Activated CD4-positive, alpha-beta T cell treated with anti-CD3 and anti-CD28 coated beads, Interleukin-2, amount 50 U/mL, for 1 hour (primary cell): Measurements from ENCODE around the gene RPL41.
"Not testable (repeated sequence)": the region's sequence is repeated elsewhere in the genome, so short reads cannot be mapped to it uniquely, and the experiment has no call there.

ENCODE experiments used
- DNase-seq: peaks from one replicate; pipeline ENCODE4 v3.0.0-alpha.2; 2020

The RPL41 gene

DNA sequence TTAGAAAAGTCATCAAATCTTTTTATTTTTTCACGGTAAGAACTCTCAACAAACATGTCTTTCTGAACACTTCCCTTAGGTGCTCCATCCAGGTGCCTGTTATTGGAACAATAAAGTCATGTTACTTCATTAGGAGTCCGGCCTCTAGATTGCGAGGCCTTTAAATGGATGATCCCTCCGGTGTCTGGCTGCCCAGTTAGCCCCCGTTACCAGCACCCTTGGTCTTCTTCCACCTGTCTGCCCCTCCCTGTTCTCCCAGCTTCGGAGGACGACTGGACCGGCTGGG is 12.7 kb upstream of the RPL41 start:
- no peak for DNase-seq

- peak; percentile 91 for DNase-seq
Observed at GRCh38 chr12:56104109-56104814, 12.2 kb upstream of the RPL41 start, which contains the start of gene PA2G4. Gene PA2G4 (plus strand): TSS chr12:56104559. CDS start chr12:56104738, 179 bp downstream.

DNA sequence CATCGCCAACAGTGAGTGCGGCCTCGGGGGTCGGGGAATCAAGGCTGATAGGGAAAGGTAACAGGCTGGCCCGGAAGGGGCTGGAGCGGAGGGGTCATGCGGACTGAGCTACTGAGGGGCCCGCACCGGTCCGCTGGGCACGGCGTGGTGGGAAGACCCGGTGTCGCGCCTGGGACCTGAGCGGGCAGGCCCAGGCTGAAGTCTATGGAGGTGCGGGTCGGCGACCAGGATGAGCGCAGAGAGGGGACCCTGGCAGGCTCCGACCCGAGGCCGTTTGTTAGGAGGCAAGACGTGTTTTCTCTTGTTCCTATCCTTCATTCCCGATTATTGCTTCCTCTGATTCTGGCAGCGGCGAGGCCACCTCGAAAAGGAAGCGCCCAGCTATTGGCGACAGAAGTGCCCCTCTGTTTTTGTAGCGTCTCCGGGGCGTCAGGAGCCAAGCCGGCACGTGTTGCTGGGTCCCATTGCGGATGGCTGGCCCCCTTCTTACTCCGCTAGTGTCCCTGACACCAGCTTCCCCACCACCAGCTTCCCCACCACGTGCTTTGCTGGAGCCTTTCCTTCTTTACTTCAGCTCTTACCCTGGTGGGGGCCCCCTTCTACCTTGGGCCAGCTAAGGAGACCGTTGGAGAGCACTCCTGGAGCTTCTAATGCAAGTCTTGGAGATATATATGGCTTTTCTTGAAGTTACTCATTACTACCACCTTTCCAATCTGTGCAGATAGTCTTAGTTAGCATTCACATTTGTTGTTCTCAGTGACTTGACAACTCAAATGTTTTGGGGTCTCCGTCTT is 11.4 kb upstream of the RPL41 start:
- DNase-seq: no peak

DNA sequence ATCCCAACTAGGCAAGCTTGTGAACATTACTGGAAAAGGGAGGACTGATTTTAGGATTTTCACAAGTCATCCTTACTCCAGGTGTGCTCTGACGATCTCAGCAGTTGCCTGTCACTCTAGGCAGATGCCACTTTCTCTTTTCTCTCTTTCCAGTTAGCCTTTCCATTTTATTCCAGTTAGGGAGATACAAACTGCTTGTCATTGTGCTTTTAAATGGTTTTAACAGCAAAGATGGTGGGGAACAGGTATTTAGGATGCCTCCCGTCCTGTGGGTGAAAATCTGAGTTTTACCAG is 10.9 kb upstream of the RPL41 start:
- no peak for DNase-seq

- no peak for DNase-seq
Observed at GRCh38 chr12:56107242-56107641, 9.2 kb upstream of the RPL41 start.

DNA sequence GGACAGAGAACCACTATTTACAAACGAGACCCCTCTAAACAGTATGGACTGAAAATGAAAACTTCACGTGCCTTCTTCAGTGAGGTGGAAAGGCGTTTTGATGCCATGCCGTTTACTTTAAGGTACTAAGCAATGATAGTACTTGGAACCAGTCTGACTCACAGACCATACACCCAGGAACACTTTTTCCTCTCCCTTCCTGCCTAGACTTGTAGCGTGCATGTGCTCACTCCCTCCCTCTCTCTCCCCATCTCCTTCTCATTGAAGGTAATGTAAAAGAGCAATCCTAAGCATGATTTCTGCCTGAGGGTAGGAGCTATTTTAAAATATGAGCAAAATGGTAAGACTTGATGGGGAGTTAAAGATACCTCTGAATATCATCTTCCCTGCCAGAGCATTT is 5.9 kb upstream of the RPL41 start:
- DNase-seq: no peak

DNA sequence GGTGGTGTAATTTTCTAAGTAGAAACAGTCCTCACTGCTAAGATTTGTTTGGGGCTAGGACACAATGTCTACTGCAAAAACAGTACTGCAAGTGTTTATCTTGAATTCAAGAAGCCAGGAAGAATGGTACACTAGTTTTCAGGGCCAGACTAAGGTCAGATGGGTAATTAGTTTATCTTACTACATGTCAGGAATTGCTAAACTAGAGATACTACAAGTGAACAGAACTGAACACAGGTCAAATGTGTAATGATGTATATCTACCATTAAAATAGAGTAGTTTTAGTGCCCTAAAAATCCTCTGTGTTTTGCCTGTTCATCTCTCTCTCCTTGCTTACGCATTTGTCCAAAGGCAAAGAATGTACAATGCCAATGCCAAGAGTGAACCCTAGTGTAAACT is 2.3 kb upstream of the RPL41 start:
- no peak for DNase-seq

DNA sequence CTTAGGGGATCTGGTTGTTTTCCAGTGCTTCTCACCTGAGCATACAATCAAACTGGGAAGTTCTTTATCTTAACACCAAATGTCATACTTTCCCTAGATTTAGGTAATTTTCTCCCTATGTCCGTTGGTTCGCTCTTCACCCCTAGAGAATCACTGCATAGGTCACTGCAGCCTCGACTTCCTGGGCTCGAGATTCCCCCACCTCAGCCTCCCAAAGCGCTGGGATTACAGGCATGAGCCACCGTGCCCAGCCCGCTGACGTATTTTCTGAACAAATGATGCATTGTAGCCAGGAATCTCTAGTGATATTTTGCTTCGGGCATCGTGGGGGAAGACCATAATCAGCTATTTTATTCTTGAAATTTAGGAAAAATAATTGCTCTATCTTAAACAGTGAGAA is 1.1 kb upstream of the RPL41 start:
- no peak for DNase-seq

DNA sequence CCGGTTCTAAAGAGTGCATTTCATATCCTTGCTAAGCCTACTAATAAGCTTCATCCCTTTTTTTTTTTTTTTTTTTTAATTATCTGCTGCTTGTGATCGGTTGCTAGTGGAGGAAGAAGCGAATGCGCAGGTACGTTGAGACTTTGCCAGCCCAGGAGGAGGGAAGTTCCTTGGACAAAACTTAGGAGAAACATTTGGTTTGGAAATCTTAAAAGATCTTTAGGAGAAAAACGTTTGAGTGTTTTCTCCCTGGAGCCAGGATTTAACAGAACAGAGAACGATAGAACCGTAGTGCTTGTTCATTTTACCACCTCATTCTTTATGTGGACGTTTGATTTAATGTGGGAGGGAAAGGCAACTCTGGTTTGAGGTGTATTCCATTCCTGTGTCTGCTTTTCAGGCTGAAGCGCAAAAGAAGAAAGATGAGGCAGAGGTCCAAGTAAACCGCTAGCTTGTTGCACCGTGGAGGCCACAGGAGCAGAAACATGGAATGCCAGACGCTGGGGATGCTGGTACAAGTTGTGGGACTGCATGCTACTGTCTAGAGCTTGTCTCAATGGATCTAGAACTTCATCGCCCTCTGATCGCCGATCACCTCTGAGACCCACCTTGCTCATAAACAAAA is 761 bp downstream of the RPL41 start:
- not testable (repeated sequence) for DNase-seq

GRCh38 chr12:56117778-56118687 is 1.6 kb downstream of the RPL41 start, which contains the start of gene ZC3H10:
Gene ZC3H10 (plus strand): TSS chr12:56118266. CDS start chr12:56120563, 2,297 bp downstream.
- peak; percentile 95 for DNase-seq

GRCh38 chr12:56118688-56119357 is 2.4 kb downstream of the RPL41 start:
- DNase-seq: no peak

- DNase-seq: peak; percentile 47
Observed at GRCh38 chr12:56119361-56119796, 2.9 kb downstream of the RPL41 start.

GRCh38 chr12:56120158-56120846 is 3.9 kb downstream of the RPL41 start:
- no peak for DNase-seq

- no peak for DNase-seq
Observed at GRCh38 chr12:56121204-56121870, 4.9 kb downstream of the RPL41 start.

- no peak for DNase-seq
Observed at GRCh38 chr12:56122637-56123036, 6.2 kb downstream of the RPL41 start.

DNA sequence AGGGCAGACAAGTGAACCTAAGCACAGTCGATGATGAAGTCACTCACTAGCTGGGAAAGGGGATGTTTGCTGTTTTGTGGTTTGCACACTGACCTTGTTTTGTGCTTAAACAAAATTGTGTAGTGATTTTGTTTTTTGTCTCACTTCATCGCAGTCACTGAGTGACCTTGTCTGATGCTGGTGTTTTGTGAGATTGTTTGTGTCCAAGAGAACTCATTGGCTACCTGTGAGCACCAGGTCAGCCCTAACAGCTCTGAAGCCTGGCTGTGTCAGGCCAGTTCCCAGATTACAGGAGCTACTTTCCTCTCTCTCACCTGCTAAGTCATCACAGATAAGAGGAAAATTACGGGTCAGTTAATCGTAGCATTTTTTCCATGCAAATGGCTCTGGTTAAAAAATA is 7.7 kb downstream of the RPL41 start:
- DNase-seq: no peak

DNA sequence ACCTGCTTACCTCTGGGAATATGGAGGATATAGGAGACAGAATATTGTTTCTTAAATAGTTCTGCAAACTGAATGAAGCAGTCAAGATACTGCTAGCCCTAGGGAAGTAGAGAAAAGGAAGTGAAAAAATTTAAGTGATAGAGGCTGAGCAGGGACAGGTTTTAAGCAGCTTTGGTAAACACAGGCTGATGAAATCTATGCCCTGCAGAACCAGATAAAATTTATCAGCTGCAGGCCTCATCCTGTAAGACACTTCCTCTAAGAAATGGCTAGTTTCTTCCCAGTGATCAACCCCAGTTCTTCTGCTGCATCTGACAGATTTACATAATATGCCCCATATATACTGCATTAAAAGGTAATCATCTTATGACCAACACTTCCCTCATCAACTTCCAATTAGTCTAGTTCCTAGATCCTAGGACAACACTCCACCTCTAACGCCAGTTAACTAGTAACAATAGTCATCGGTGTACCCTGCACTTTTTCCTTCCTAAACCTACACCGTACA is 10.4 kb downstream of the RPL41 start:
- DNase-seq: no peak

GRCh38 chr12:56127485-56127887 is 11.1 kb downstream of the RPL41 start:
- no peak for DNase-seq

GRCh38 chr12:56127888-56128669 is 11.6 kb downstream of the RPL41 start, which contains the start of gene ESYT1:
Gene ESYT1 (plus strand): TSS chr12:56128267. CDS start chr12:56128320, 53 bp downstream.
- DNase-seq: peak; percentile 95

- DNase-seq: no peak
Observed at GRCh38 chr12:56128670-56129205, 12.3 kb downstream of the RPL41 start.
